VCaP (cell line): ENCODE measurements around the gene VDAC2.

ENCODE experiments used
- H3K27ac ChIP-seq: fragments of 450-650 bp; 2 replicates; pipeline ENCODE4 v1.5.1; 2017
- TF ChIP-seq, protein P1 (sequence below): fragments of 450-650 bp; conservative IDR thresholded peaks from 2 replicates; pipeline ENCODE4 v1.5.1; 2017; ENCODE audit warnings: mild to moderate bottlenecking, moderate library complexity

Gene VDAC2

DNA sequence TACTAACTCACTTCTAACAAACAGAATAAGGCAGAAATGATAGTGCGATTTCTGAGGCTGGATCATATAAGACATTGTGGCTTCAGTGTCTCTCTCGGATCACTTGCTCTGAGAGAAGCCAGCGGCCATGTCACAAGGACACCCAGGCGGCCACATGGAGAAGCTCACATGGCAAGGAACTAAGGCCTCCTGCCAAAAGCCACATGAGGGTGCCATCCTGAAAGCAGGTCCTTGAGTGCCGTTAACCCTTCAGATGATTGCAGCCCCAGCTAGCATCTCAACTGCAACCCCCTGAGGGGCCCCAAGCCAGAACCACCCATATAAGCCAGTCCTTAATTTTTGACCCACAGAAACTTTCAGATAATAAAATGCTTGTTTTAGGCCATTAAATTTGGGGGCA, 6.9 kb upstream of the VDAC2 start:
- no peak overlapping the region for H3K27ac ChIP-seq
- TF ChIP-seq, protein P1, sequence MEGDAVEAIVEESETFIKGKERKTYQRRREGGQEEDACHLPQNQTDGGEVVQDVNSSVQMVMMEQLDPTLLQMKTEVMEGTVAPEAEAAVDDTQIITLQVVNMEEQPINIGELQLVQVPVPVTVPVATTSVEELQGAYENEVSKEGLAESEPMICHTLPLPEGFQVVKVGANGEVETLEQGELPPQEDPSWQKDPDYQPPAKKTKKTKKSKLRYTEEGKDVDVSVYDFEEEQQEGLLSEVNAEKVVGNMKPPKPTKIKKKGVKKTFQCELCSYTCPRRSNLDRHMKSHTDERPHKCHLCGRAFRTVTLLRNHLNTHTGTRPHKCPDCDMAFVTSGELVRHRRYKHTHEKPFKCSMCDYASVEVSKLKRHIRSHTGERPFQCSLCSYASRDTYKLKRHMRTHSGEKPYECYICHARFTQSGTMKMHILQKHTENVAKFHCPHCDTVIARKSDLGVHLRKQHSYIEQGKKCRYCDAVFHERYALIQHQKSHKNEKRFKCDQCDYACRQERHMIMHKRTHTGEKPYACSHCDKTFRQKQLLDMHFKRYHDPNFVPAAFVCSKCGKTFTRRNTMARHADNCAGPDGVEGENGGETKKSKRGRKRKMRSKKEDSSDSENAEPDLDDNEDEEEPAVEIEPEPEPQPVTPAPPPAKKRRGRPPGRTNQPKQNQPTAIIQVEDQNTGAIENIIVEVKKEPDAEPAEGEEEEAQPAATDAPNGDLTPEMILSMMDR = no peak

DNA sequence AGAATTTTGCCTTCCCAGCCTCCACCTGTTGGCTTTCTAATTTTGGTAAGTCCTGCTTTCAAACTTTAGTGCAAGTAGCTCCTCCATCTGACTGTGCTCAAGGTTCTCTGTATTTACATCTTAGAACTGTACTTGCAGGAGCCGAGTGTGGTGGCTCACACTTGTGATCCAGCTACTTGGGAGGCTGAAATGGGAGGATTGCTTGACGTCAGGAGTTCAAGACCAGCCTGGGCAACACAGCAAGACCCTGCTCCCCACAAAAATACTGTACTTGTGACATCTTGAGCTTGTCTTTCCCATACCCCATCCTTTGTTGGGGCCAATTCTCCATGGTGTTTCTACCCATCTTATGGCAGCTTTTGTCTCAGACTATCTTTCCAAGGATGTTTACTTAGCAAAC, 4.7 kb upstream of the VDAC2 start:
- peak overlapping the region; percentile 4; the same call in 1 of the 2 replicates for H3K27ac ChIP-seq
- TF ChIP-seq, protein P1 = no peak

GRCh38 chr10:75206638-75207037, 4.0 kb upstream of the VDAC2 start:
- peak overlapping the region; percentile 4; the same call in 1 of the 2 replicates for H3K27ac ChIP-seq

DNA sequence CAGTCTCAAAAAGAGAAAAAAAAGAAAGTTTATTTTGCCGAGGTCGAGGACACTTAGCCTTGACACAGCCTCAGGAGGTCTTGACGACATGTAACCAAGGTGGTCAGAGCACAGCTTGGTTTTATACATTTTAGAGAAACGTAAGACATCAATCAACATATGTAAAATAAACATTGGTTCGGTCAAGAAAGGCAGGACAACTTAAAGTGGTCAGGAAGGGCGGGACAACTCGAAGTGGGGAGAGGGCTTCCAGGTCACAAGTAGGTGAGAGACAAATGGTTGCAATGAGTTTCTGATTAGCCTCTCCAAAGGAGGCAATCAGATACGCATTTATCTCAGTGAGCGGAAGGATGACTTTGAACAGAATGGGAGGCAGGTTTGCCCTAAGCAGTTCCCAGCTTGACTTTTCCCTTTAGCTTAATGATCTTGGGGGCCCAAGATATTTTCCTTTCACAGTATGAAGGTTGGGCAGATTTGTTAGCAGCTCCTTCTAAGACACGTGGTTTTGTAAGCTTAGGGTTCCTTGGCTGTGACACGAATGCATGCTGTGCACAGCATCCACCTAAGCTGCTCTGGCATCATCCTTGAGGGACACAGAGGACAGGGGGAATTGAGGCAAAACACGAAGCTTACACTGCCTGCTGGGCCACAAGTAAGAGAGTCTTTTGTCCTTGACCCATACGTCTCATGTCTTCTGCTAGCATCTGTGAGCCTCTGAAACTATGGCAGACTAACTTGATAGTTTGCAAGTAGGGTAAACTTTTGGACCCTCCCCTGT, 3.3 kb upstream of the VDAC2 start:
- TF ChIP-seq, protein P1 = no peak
- H3K27ac ChIP-seq = no peak overlapping the region

- H3K27ac ChIP-seq = no peak overlapping the region
- TF ChIP-seq, protein P1 = no peak
Observed at GRCh38 chr10:75207857-75208144, 2.8 kb upstream of the VDAC2 start.

GRCh38 chr10:75208181-75208580, 2.4 kb upstream of the VDAC2 start:
- TF ChIP-seq, protein P1 = no peak
- H3K27ac ChIP-seq = no peak overlapping the region

DNA sequence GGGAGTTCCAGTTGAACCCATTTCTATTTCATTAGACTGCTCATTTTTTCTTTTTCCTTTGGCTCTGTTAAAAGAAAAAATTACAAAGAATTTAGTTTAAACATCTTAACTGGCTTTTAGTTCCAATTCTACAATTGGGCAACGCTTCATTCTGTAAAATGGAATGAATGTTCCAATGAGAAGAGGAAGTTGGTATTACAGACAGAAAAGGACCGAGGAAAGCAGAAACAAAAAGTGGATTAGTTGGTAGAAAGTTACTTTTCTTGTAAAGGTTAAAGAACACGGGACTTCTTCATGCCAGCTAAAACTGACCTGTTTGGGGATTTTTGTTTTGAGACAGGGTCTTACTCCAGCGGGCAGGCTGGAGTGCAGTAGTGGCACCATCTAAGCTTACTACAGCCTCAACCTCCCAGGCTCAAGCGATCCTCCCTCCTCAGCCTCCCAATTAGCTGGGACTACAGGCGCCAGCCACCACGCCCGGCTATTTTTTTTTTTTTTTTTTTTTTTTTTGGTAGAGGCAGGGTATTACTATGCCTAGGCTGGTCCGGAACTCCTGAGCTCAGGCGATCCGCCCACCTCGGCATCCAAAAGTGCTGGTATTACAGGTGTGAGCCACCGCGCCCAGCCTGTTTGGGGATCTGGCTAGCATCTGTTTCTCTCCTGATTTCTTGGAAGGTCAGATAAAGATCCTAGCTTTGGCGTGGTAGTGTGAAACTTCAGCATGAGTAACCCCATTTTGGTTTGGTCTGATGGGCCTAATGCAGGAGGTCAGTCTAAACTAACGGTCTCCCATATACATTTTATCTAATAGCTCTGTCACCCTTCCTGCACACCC, 1.3 kb upstream of the VDAC2 start:
- TF ChIP-seq, protein P1 = no peak
- peak overlapping the region; percentile 98 for H3K27ac ChIP-seq

GRCh38 chr10:75209921-75210281, 695 bp upstream of the VDAC2 start:
- TF ChIP-seq, protein P1 = no peak
- H3K27ac ChIP-seq = peak overlapping the region; percentile 98
